ENCODE measurements around the gene GALNT7. TPM values are rescaled to one million over a fixed set of nuclear protein-coding genes. Genes with fewer than 3 reads are reported as not detected.

GALNT7 gene
- total RNA-seq, 1 experiment from 2014 or later: 156 TPM

DNA sequence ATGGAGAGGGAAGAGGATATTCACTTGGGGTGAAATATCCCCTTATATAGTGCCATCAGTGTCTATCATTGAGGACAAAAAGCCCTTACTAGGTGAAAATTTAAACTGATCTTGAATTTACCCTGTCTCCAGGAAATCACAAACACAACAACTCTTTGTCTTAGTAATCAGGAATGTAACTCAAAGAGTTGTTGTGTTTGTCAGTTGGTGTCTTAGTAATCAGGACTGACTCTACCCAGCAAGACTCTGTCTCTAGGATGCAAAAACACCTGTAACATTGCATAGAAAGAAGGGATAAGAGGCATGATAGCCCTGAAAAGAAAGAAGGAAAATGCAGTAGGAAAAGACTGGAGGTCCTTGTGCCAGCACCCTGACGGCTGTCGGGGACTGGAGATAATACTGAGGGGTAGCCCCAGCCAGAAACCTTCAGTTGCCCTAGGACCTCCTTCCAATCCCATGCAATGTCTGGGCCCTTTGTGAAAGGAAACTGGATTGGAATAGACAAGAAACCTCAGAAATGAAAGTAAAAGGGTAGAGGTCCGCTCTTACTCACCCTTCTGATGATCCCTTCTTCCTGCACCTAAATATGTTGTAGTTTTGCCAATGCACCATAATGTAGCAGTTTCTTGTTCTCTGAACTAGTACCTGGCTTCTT is 120.2 kb downstream of the GALNT7 start:
- ATAC-seq (0 out of 2 replicates have a peak, but pooled peaks have one; percentile 30), DNase-seq (ENCODE audit: low read depth, low spot score) (no peak)
- Histone ChIP-seq H3K27ac (ENCODE audit: low read length) (peak overlapping the region; percentile 55; the same call in 1 of the 2 replicates), H3K27me3 (ENCODE audit: control insufficient read depth, insufficient read depth, low read length) (no peaks in the 10 kb centered on the region), H3K4me1 (ENCODE audit: control insufficient read depth, insufficient read depth, low read length) (peaks cover 18% of the 10 kb centered on the region), H3K4me3 (ENCODE audit: low read depth in 2 of 2, low read length in 2 of 2) (no peak overlapping the region), H3K36me3 (ENCODE audit: control insufficient read depth, insufficient read depth, low read length) (peaks cover 2% of the 10 kb centered on the region; the same call in 1 of the 2 replicates), H3K9me3 (ENCODE audit: control insufficient read depth, insufficient read depth, low read depth, low read length) (peaks cover 24% of the 10 kb centered on the region; the same call in 1 of the 2 replicates)
- TF ChIP-seq POLR2AphosphoS5 (IDR thresholded peaks at IDR 0.05; ENCODE audit: low read depth, low read length) (no peak), TCF7L2 (IDR thresholded peaks at IDR 0.05; ENCODE audit: low read depth, low read length) (no peak), SIN3A (IDR thresholded peaks at IDR 0.05; ENCODE audit: borderline replicate concordance, insufficient read depth, low read depth, low read length) (no peak)
- TF ChIP-seq, protein P1, sequence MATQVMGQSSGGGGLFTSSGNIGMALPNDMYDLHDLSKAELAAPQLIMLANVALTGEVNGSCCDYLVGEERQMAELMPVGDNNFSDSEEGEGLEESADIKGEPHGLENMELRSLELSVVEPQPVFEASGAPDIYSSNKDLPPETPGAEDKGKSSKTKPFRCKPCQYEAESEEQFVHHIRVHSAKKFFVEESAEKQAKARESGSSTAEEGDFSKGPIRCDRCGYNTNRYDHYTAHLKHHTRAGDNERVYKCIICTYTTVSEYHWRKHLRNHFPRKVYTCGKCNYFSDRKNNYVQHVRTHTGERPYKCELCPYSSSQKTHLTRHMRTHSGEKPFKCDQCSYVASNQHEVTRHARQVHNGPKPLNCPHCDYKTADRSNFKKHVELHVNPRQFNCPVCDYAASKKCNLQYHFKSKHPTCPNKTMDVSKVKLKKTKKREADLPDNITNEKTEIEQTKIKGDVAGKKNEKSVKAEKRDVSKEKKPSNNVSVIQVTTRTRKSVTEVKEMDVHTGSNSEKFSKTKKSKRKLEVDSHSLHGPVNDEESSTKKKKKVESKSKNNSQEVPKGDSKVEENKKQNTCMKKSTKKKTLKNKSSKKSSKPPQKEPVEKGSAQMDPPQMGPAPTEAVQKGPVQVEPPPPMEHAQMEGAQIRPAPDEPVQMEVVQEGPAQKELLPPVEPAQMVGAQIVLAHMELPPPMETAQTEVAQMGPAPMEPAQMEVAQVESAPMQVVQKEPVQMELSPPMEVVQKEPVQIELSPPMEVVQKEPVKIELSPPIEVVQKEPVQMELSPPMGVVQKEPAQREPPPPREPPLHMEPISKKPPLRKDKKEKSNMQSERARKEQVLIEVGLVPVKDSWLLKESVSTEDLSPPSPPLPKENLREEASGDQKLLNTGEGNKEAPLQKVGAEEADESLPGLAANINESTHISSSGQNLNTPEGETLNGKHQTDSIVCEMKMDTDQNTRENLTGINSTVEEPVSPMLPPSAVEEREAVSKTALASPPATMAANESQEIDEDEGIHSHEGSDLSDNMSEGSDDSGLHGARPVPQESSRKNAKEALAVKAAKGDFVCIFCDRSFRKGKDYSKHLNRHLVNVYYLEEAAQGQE (IDR thresholded peaks at IDR 0.05; ENCODE audit: insufficient read depth in 1 of 2, low read depth in 2 of 2, low read length in 1 of 2): no peak
- TF ChIP-seq, protein P2, sequence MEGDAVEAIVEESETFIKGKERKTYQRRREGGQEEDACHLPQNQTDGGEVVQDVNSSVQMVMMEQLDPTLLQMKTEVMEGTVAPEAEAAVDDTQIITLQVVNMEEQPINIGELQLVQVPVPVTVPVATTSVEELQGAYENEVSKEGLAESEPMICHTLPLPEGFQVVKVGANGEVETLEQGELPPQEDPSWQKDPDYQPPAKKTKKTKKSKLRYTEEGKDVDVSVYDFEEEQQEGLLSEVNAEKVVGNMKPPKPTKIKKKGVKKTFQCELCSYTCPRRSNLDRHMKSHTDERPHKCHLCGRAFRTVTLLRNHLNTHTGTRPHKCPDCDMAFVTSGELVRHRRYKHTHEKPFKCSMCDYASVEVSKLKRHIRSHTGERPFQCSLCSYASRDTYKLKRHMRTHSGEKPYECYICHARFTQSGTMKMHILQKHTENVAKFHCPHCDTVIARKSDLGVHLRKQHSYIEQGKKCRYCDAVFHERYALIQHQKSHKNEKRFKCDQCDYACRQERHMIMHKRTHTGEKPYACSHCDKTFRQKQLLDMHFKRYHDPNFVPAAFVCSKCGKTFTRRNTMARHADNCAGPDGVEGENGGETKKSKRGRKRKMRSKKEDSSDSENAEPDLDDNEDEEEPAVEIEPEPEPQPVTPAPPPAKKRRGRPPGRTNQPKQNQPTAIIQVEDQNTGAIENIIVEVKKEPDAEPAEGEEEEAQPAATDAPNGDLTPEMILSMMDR (IDR thresholded peaks at IDR 0.05): no peak
- BruUV-seq (replicated peaks): TSS peak; percentile 39
- ChIA-PET CTCF (interaction anchor here (0.5 kb wide), 1 partner anchor 121 kb away, joined by 10 read pairs; no protein-coding TSS in a partner anchor), POLR2A (no interaction called here)
- intact Hi-C loops (cut with micrococcal nuclease; ENCODE audit: unreplicated experiment): no loop called here
- in situ Hi-C loops (cut with HindIII; ENCODE audit: low pct_unique_long_range_greater_than_20kb, low sequenced_read_pairs): no loop called here

DNA sequence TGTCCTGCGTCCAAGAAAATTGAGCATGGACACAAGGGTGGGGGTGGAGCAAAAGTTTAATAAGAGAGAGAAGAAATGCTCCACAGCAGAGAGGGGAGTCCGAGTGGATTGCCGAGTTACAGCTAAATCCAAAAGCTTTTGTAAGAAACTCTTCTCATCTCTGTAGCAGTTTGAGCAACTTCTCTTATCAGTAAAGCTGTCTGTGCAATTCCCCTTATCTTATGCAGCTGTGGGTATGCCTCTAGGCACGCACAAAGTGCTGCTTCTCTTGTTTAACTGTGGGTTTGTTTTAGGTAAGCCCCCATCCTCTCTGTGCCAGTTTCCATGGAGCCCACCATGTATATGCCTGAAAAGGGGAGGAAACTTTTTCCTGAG is 120.7 kb downstream of the GALNT7 start:
- POLR2A ChIA-PET: no interaction called here
- in situ Hi-C loops (cut with HindIII; ENCODE audit: low pct_unique_long_range_greater_than_20kb, low sequenced_read_pairs): no loop called here
- intact Hi-C loops (cut with micrococcal nuclease; ENCODE audit: unreplicated experiment): no loop called here
- CTCF ChIA-PET: interaction anchor here (0.5 kb wide), 1 partner anchor 122 kb away, joined by 10 read pairs; no protein-coding TSS in a partner anchor
- no peak for DNase-seq (ENCODE audit: low read depth, low spot score)
- peaks cover 21% of the 10 kb centered on the region; the same call in 1 of the 2 replicates for H3K9me3 ChIP-seq (ENCODE audit: control insufficient read depth, insufficient read depth, low read depth, low read length)
- H3K36me3 ChIP-seq (ENCODE audit: control insufficient read depth, insufficient read depth, low read length): peaks cover 2% of the 10 kb centered on the region; the same call in 1 of the 2 replicates
- no peaks in the 10 kb centered on the region for H3K27me3 ChIP-seq (ENCODE audit: control insufficient read depth, insufficient read depth, low read length)
- TF ChIP-seq SIN3A (IDR thresholded peaks at IDR 0.05; ENCODE audit: borderline replicate concordance, insufficient read depth, low read depth, low read length) (no peak), POLR2AphosphoS5 (IDR thresholded peaks at IDR 0.05; ENCODE audit: low read depth, low read length) (no peak)
- H3K4me1 ChIP-seq (ENCODE audit: control insufficient read depth, insufficient read depth, low read length): peaks cover 18% of the 10 kb centered on the region
- no peak; the same call in 1 of the 2 replicates for ATAC-seq
- no TSS peak for BruUV-seq (replicated peaks)
- peak overlapping the region; percentile 55; the same call in 1 of the 2 replicates for H3K27ac ChIP-seq (ENCODE audit: low read length)
- H3K4me3 ChIP-seq (ENCODE audit: low read depth in 2 of 2, low read length in 2 of 2): no peak overlapping the region

DNA sequence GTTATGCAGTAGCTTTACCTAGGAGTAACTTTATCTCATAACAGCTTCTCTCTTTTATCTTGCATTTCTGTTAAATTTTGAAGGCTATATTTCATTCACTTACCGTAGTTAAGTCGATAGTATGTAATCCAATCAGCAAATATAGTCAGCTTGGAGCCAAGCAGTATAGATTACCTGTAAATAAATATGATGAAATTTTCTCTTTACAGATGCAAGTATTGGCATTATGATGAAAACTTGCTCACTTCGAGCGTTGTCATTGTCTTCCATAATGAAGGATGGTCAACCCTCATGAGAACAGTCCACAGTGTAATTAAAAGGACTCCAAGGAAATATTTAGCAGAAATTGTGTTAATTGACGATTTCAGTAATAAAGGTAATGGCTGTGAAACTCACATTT is 123.3 kb downstream of the GALNT7 start:
- Histone ChIP-seq H3K4me1 (ENCODE audit: control insufficient read depth, insufficient read depth, low read length) (peaks cover 18% of the 10 kb centered on the region), H3K27me3 (ENCODE audit: control insufficient read depth, insufficient read depth, low read length) (no peaks in the 10 kb centered on the region), H3K27ac (ENCODE audit: low read length) (no peak overlapping the region), H3K9me3 (ENCODE audit: control insufficient read depth, insufficient read depth, low read depth, low read length) (no peaks in the 10 kb centered on the region; the same call in 1 of the 2 replicates), H3K36me3 (ENCODE audit: control insufficient read depth, insufficient read depth, low read length) (peaks cover 11% of the 10 kb centered on the region), H3K4me3 (ENCODE audit: low read depth in 2 of 2, low read length in 2 of 2) (no peak overlapping the region)
- intact Hi-C loops (cut with micrococcal nuclease; ENCODE audit: unreplicated experiment) (no loop called here), in situ Hi-C loops (cut with HindIII; ENCODE audit: low pct_unique_long_range_greater_than_20kb, low sequenced_read_pairs) (no loop called here)
- CTCF ChIA-PET: interaction anchor here (0.8 kb wide), 1 partner anchor 10 kb away, joined by 3 read pairs; no protein-coding TSS in a partner anchor
- DNase-seq (ENCODE audit: low read depth, low spot score) (no peak), ATAC-seq (no peak)
- TF ChIP-seq POLR2AphosphoS5 (IDR thresholded peaks at IDR 0.05; ENCODE audit: low read depth, low read length): no peak
- TF ChIP-seq SIN3A (IDR thresholded peaks at IDR 0.05; ENCODE audit: borderline replicate concordance, insufficient read depth, low read depth, low read length): no peak
- TF ChIP-seq TCF7L2 (IDR thresholded peaks at IDR 0.05; ENCODE audit: low read depth, low read length): no peak
- TF ChIP-seq, protein P2 (IDR thresholded peaks at IDR 0.05): no peak
- TF ChIP-seq, protein P1 (IDR thresholded peaks at IDR 0.05; ENCODE audit: insufficient read depth in 1 of 2, low read depth in 2 of 2, low read length in 1 of 2): no peak
- BruUV-seq (replicated peaks): no TSS peak
- POLR2A ChIA-PET: no interaction called here
